Measurements from ENCODE around the gene TMEFF2.

DNA sequence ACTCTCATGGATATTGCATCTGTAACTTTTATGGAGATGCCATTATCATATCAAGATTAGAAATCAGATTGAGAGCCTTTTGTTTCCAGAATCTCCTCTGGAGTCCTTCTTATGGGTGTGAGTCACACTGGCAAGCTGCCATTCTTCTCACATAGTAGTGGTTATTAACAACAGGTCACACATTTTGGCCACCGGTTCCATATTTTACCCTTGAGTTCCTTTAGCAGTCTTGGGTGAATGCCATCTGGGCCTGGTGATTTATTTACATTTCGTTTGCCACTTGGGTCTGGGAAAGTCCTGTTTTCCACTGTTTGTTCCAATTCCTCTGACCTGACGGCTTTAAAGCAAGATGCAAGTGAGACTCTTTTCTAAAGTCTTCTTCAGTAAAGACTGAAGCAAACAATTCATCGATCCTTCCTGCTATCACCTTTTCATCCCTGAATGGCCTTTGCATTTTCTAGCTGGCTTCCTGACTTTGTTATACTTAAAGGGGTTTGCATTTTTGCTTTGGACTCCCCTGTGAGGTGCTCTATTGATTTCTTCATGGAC lies 267.3 kb downstream of the TMEFF2 start:
- TF ChIP-seq, protein P1, sequence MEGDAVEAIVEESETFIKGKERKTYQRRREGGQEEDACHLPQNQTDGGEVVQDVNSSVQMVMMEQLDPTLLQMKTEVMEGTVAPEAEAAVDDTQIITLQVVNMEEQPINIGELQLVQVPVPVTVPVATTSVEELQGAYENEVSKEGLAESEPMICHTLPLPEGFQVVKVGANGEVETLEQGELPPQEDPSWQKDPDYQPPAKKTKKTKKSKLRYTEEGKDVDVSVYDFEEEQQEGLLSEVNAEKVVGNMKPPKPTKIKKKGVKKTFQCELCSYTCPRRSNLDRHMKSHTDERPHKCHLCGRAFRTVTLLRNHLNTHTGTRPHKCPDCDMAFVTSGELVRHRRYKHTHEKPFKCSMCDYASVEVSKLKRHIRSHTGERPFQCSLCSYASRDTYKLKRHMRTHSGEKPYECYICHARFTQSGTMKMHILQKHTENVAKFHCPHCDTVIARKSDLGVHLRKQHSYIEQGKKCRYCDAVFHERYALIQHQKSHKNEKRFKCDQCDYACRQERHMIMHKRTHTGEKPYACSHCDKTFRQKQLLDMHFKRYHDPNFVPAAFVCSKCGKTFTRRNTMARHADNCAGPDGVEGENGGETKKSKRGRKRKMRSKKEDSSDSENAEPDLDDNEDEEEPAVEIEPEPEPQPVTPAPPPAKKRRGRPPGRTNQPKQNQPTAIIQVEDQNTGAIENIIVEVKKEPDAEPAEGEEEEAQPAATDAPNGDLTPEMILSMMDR (conservative IDR thresholded peaks at IDR 0.05; ENCODE audit: low read length): no peak
- no peak for TF ChIP-seq EZH2phosphoT487 (IDR thresholded peaks at IDR 0.05; ENCODE audit: borderline replicate concordance, low read depth, low read length)
